Activated CD8-positive, alpha-beta memory T cell treated with anti-CD3 and anti-CD28 coated beads, Interleukin-2, amount 50 U/mL, for 48 hours (primary cell): ENCODE results near the gene MED14.

Source experiments
- DNase-seq: peaks from one replicate; pipeline ENCODE4 v3.0.0-alpha.2; 2020

The MED14 gene

GRCh38 chrX:40729598-40730584, 5.5 kb downstream of the MED14 start:
- no peak for DNase-seq

DNA sequence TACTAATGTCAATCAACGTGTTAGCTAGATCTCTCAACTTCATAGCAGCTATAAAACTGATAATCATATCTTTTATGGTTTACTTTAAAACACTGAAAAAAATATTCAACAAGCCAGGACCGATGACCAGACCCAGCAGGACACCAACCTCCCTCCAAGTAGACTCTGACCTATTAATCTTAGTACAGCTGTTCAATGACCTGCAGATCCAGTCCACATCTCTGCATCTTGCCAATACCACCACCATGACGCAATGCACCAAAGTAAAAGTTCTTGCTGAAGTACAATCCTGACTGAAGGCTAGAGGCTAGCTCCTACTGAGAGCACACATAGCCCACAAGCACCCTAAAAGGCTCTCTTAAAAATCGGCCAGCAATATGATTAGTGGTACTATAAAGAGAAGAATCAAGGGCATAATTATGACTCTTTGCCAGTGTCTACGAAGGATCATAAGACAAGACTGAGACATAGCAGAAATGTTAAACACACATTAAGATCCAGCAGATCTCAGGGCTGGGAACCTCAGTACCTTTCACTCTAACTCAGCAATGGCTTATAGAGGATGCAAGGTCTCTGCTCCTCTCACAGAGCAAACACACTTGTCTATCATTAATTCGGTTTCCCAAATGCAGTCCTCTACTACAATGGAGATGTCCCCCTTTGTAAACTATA, 7.6 kb downstream of the MED14 start:
- DNase-seq: no peak

- no peak for DNase-seq
Observed at GRCh38 chrX:40727093-40727492, 8.2 kb downstream of the MED14 start.

DNA sequence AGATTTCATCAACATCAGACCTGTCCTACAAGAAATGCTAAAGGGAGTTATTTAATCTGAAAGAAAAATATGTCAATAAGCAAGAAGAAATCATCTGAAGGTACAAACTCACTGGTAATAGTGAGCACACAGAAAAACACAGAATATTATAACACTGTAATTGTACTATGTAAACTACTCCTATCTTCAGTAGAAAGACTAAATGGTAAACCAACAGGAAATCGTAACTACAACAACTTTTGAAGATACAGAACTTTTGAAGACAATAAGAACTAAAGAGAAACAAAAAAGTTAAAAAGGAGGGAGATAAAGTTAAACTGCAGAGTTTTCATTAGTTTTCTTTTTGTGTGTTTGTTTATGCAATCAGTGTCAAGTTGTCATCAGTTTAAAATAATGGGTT, 12.4 kb downstream of the MED14 start:
- DNase-seq: no peak

DNA sequence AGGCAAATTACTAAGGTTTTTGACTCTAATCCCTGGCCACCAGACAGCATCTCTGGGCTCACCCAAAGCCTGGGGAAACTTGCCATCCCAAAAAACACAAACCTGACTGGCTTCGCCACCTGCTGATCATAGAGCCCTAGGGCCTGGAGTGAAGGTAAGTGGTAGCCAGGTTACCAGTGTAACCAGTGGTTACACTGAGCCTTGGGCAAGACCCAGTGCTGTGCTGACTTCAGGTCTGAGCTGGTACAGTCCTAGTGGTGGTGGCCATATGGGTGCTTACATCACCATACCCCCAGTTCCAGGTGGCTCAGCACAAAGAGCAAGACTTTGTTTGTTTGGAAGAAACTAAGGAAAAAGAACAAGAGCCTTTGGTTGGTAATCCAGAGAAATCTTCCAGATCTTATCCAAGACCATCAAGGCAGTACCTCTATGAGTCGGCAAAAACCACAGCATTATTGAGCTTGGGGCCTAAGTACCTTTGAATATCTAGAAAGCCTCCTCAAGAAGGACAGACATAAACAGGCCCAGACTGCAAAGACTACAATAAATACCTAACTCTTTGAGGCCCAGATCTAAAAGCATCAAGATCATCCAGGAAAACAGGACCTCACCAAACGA, 13.7 kb downstream of the MED14 start:
- no peak for DNase-seq

- DNase-seq: no peak
Observed at GRCh38 chrX:40720792-40721191, 14.6 kb downstream of the MED14 start.

DNA sequence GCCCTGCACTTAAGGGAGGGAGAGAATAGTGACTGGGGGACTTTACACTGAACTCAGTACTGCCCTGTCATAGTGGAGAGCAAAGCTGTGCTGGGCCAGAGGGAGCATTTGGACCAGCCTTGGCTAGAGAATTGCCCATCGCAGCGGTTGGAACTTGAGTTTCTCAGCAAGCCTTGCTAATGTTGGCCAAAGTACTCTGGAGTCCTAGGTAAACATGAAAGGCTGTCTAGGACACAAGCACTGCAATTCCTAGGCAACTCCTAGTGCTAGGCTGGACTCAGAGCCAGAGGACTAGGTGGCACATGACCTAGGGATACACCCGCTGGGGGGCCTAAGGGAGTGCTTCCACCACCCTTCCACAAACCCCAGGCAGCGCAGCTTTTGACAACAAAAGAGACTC, 15.0 kb downstream of the MED14 start:
- DNase-seq: no peak

DNA sequence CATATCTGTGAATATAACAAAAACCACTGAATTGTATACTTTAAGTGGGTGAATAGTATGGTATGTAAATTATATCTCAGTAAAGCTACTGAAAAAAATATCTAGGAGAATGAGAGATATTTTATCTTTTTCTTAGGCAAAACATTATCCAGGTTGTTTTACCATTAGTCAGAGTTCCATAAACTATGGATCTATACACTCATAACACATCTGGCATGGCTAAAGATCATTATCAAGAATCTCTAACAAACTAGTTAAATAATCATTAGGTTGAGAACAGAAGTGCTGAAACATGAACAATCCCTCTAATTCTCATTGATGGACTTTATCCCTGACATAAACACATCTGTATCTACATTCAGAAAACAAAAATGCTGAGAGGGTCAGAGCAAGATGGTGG, 15.6 kb downstream of the MED14 start:
- no peak for DNase-seq

DNA sequence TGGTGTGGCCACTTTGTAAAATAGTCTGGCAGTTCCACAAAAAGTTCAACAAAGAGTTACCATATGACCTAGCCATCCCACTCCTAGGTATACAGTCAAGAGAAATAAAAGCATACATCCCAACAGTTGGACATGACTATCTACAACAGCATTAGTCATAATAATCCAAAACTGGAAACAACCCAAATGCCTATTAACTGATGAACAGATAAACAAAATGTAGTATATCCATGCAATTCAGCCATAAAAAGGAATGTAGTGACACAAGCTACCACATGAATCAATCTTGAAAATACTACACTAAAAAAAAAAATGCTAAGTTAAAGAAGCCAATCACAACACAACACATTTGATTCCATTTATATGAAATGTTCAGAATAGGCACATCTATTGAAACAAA, 16.1 kb downstream of the MED14 start:
- no peak for DNase-seq

- no peak for DNase-seq
Observed at GRCh38 chrX:40709395-40709794, 25.9 kb downstream of the MED14 start.

DNA sequence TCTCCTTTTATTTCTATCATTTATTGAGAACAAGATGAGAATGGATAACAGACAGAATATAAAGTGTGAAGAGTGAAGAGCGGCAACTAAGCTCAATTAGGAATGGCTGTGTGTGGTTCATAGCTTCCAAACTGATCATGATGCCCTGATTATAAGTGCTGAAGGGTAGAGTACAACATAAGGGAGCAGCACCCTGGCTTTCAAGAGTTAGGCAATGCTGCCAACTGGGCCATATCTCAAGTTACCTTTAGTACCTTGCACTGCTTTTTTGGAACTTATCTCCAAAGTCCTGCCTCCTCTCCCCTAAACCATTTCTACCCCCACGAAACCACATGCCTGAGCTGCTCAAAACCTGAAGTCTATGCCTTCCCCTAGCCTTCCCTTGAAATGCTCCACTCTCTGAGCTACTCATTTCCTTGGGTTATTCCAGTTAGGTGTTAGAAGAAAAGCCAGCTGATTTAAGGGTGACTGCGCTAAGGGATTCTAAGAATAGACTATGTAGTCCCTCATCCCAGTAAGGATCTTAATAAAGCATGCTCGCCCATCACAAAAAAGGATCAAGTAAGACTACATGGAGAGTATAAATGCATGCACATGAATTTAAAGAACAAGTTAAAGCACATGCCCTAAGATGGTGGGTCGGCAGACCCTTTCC, 29.6 kb downstream of the MED14 start:
- DNase-seq: no peak

- no peak for DNase-seq
Observed at GRCh38 chrX:40700640-40701342, 34.6 kb downstream of the MED14 start.

- no peak for DNase-seq
Observed at GRCh38 chrX:40698851-40699250, 36.5 kb downstream of the MED14 start.

- no peak for DNase-seq
Observed at GRCh38 chrX:40694802-40695201, 40.5 kb downstream of the MED14 start.

- no peak for DNase-seq
Observed at GRCh38 chrX:40688929-40689328, 46.4 kb downstream of the MED14 start.

GRCh38 chrX:40687169-40687568, 48.2 kb downstream of the MED14 start:
- no peak for DNase-seq

- no peak for DNase-seq
Observed at GRCh38 chrX:40685362-40685918, 49.9 kb downstream of the MED14 start.

DNA sequence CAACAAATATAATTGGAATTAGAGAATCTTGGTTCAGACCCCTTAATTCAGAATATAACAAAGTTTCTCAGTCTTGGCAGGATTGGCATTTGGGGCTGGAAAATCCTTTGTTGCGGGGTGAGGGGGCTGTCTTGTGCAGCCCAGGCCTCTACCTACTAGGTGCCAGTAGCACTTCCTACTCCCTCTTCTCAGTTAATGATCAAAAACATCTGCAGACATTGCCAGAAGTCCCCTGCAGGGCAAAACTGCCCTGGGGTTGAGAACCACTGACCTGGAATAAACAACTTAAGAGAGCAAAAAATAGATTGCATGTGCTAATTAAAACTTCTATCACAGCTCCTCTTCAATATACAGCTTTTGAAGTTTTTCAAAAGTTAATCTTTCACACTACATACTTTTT, 51.2 kb downstream of the MED14 start:
- no peak for DNase-seq

GRCh38 chrX:40683245-40683644, 52.1 kb downstream of the MED14 start:
- DNase-seq: no peak

DNA sequence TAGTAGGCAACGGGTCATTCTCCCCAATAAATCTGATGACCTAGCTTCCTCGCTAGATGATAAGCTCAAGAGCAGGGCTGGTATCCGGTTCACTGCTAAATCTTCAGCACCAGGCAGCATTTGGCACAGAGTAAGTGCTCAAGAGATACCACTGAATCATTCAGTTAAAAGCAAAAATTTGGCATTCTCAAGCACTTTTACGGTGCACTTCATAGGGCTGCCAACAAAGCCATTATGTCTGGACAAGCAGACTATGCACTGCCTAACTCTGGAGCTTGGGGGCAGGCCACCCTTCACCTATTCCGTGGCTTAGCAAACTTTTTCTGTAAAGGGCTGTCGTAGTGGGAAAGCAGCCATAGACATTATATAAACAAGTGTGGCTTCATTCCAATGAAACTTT, 64.2 kb downstream of the MED14 start:
- DNase-seq: no peak

- DNase-seq: no peak
Observed at GRCh38 chrX:40663880-40664630, 71.3 kb downstream of the MED14 start.
